ENCODE data around the gene TMEM88. TPM values are rescaled to one million over a fixed set of nuclear protein-coding genes. Genes with fewer than 3 reads are reported as not detected.

TMEM88 gene
- total and polyA plus RNA-seq, 2 of the 13 experiments (the other 11 are each of a cell fraction or from before 2014, with no cell fraction given) = 0.31 to 0.66 TPM

GRCh38 chr17:7852919-7853690 lies 1.8 kb upstream of the TMEM88 start:
- intact Hi-C loops (cut with micrococcal nuclease; ENCODE audit: unreplicated experiment) = no loop called here
- 97% methylated on average over 37 of the region's 51 CpGs for WGBS (ENCODE audit: low lambda C conversion rate)

More at GRCh38 chr17:7852919-7853690, 1.8 kb upstream of the TMEM88 start:
- in situ Hi-C loops (cut with HindIII; ENCODE audit: extremely low pct_ligation_motif_present, low pct_unique_long_range_greater_than_20kb) = no loop called here
- TF ChIP-seq AGO2 (optimal IDR thresholded peaks at IDR 0.05; ENCODE audit: low read depth, low read length) (peak; percentile 69), E2F1 (CRISPR knock-in tag; IDR thresholded peaks at IDR 0.05) (no peak), PRDM10 (CRISPR knock-in tag; IDR thresholded peaks at IDR 0.05; ENCODE audit: low read depth) (no peak), RBFOX2 (IDR thresholded peaks at IDR 0.05; ENCODE audit: low read depth, low read length) (peak; percentile 63; the same call in 1 of the 2 replicates), RBM22 (optimal IDR thresholded peaks at IDR 0.05; ENCODE audit: low read length) (peak; percentile 34), ZFP1 (CRISPR knock-in tag; IDR thresholded peaks at IDR 0.05) (no peak), ZNF564 (CRISPR knock-in tag; IDR thresholded peaks at IDR 0.05) (no peak)
- Histone ChIP-seq H3K27ac (ENCODE audit: extremely low read length, insufficient read depth, low read length) (no peak overlapping the region), H3K79me2 (ENCODE audit: insufficient read depth, low read length) (peaks cover under 1% of the 10 kb centered on the region), H2AFZ (ENCODE audit: low read length) (no peak overlapping the region), H3K4me1 (ENCODE audit: insufficient read depth, low read length) (peaks cover 15% of the 10 kb centered on the region), H3K36me3 (replicated peaks in 1 of 2; ENCODE audit: control insufficient read depth in 1 of 2, insufficient read depth in 2 of 2, low read length in 2 of 2) (peaks cover 23 to 41% of the 10 kb centered on the region in 2 experiments), H4K20me1 (ENCODE audit: insufficient read depth, low read length) (peaks cover 7% of the 10 kb centered on the region), H3K4me3 (replicated peaks in 1 of 3; ENCODE audit: insufficient read depth in 1 of 3, low read depth in 2 of 3, low read length in 3 of 3) (no peak overlapping the region), H3K27me3 (ENCODE audit: control insufficient read depth in 1 of 2, insufficient read depth in 2 of 2, low read length in 2 of 2) (no peaks in the 10 kb centered on the region; a peak in 1 of 5 replicates), H3K9me3 (ENCODE audit: low read length) (no peaks in the 10 kb centered on the region), H3K4me2 (ENCODE audit: low read depth, low read length) (no peak overlapping the region), H3K9ac (ENCODE audit: insufficient read depth, low read depth, low read length) (no peak overlapping the region)
- POLR2A ChIA-PET = no interaction called here
- ATAC-seq (no peak), FAIRE-seq (no peak), DNase-seq (ENCODE audit: low spot score) (no peak)
- CTCF ChIA-PET (ENCODE audit: low intra/inter-chr PET ratio, low total read pairs) = interaction anchor here (2.7 kb wide), 1 partner anchor 30 kb away, joined by 28 read pairs; no protein-coding TSS in a partner anchor
- BruUV-seq (replicated peaks) = no TSS peak

Measured in HepG2 (cell line).